RWPE1 (cell line): ENCODE measurements around the gene WDR11.

ENCODE experiments used
- CTCF ChIA-PET: fragments of 350-600 bp; sonication (Branson Sonifier 250); formaldehyde crosslinking; extraction: SDS; loops from one replicate; lab custom pipeline; 2021; lab: Yijun Ruan, JAX
- POLR2A ChIA-PET: fragments of 400-600 bp; formaldehyde crosslinking; extraction: SDS; loops from one replicate; lab custom pipeline; 2020; ENCODE audit warnings: antibody characterized with exemption; ENCODE audit not compliant: low non-redundant PET; lab: Yijun Ruan, JAX
- DNase-seq: peaks from one replicate; pipeline ENCODE4 v3.0.0; 2012; ENCODE audit warnings: low spot score
- H3K27ac ChIP-seq: fragments of 450-650 bp; 2 replicates; pipeline ENCODE4 v1.5.1; 2017
- CTCF ChIP-seq: fragments of 450-650 bp; conservative IDR thresholded peaks from 2 replicates; pipeline ENCODE4 v1.5.1; 2017; ENCODE audit warnings: low read depth, mild to moderate bottlenecking

WDR11 gene

DNA sequence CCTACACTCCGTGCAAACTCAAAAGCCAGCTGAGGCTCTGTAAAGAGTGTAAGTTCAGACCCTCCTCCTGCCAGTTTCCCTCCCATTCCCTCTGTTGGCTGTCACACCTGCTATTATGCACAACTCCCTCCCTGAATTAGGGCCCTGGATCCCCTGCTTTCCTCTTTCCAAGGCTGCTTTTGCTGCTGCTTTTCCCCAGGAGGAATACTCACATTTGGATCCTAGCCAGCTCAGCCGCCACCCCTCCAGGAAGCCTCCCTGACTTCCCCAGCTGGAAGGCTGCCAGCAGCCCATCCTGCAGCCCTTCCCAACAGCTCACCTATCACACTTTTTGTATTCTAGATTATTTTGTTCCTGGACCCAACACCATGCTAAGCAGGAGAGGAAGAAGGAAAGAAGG, 40.9 kb upstream of the WDR11 start:
- ChIA-PET POLR2A (no interaction called here), CTCF (no interaction called here)
- TF ChIP-seq CTCF: no peak
- no peak for DNase-seq
- no peak overlapping the region for H3K27ac ChIP-seq

DNA sequence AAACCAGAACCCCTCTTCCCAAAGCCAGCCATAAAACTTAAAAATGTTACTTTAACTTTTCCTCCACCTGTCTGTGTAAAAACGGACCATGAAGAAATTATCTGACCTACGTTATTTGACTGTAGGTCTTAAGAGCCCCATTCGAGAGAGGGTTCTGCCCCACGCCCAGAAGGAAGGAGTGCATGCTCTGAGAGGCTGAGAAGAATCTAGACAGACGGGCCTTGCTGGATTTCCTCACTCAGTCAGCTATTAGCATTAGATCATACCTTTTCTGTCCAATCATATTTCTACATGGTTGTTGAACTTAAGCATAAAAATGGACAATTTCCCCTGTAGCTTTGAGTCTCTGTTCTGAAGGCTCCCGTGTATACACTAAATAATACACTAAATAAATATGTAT, 38.1 kb upstream of the WDR11 start:
- POLR2A ChIA-PET: no interaction called here
- no peak overlapping the region for H3K27ac ChIP-seq
- CTCF ChIA-PET: interaction anchor here (0.6 to 0.8 kb wide), 2 partner anchors 11 to 43 kb away, joined by 3 to 4 read pairs; no protein-coding TSS in a partner anchor
- TF ChIP-seq CTCF: no peak
- no peak for DNase-seq

DNA sequence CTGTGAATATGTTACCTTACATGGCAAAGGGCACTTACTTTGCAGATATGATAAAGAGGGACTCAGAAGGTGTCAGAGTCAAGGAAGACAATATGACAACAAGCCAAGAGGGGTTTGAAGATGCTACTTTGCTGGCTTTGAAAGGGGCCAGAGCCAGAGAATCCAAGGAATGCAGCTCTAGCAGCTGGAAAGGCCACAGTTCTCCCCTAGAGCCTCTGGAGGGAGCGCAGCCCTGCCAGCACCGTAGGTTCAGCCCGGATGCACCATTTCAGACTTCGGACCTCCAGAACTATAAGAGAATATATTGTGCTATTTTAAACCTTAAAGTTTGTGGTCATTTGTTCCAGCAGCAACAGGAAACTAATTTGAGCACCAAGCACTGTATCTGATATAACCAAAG, 32.9 kb upstream of the WDR11 start:
- TF ChIP-seq CTCF: no peak
- ChIA-PET CTCF (no interaction called here), POLR2A (no interaction called here)
- no peak for DNase-seq
- H3K27ac ChIP-seq: no peak overlapping the region

DNA sequence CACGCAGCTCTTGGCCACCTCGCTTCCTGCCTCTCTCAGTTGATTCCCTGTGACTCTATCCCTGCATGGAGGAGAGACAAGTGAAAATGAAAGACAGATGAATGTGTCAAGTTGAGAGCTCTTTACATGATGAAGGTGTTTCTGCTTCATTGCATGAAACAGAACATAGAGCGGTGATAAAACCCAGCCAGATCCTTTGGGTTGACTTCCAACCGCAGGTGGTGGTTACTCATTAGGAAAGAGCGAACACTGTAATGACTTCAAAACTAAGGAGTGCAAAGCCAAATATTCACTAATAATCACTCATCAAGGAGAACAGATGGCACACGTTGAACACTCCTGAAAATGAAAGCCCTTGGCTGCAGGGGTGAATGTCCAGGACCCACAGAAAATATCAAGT, 31.8 kb upstream of the WDR11 start:
- CTCF ChIA-PET: interaction anchor here (0.7 kb wide), 1 partner anchor 282 kb away, joined by 3 read pairs; no protein-coding TSS in a partner anchor
- H3K27ac ChIP-seq: no peak overlapping the region
- POLR2A ChIA-PET: no interaction called here
- DNase-seq: no peak
- no peak for TF ChIP-seq CTCF

GRCh38 chr10:120823266-120823665, 27.9 kb upstream of the WDR11 start:
- CTCF ChIA-PET: interaction anchor here (0.9 kb wide), 1 partner anchor 9 kb away, joined by 3 read pairs; no protein-coding TSS in a partner anchor
- no peak for TF ChIP-seq CTCF
- no peak overlapping the region for H3K27ac ChIP-seq
- no peak for DNase-seq
- POLR2A ChIA-PET: no interaction called here

DNA sequence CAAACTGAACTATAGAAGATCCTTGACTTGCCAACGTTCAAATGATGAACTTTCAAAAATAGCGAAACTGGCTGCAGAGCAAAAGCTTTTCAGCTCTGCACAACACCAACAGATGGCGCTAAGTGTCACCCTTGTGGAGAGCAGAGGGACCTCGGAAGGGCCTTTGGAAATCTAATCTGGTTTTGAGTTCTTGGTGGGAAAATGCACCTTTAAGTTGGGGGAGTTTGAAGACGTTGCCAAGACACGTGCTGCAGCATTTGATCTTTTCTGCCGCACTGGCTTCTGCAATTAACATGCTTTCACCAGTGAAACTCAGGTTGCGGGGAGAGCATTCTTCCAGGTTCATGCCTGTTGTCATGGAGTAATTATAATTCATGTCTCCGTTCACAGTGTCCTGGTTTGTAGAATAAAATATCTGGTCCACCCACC, 26.3 kb upstream of the WDR11 start:
- DNase-seq: peak; percentile 14
- ChIA-PET POLR2A (no interaction called here), CTCF (interaction anchor here (0.6 to 0.8 kb wide), 3 partner anchors 9 to 535 kb away, joined by 3 to 5 read pairs (median 3); no protein-coding TSS in a partner anchor)
- TF ChIP-seq CTCF: peak; percentile 35; the same call in 1 of the 2 replicates
- no peak overlapping the region for H3K27ac ChIP-seq
